ENCODE measurements around the gene PFKFB4.

DNA sequence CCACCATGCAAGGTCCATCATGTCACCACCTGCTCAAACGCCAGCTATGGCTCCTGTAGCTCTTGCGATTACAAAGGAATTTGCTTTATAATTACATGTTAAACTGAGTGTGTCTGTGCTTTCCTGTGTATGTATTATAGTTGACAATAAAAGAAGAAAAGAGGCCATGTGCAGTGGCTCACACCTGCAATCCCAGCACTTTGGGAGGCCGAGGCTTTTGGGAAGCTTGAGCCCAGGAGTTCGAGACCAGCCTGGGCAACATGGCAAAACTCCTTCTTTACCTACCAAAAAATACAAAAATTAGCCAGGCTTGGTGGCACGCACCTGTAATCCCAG, 83.0 kb downstream of the PFKFB4 start:
- TF ChIP-seq POLR2A (IDR thresholded peaks at IDR 0.05) (no peak), CTCF (IDR thresholded peaks at IDR 0.05) (no peak)
